SJSA1 (cell line): ENCODE measurements around the gene GYG1. TPM values are rescaled to one million over a fixed set of nuclear protein-coding genes. Genes with fewer than 3 reads are reported as not detected.

Experiments used
- DNase-seq, 2 experiments: peaks; one replicate each; pipeline ENCODE4 v3.0.0-alpha.2; 2015 to 2020; ENCODE audit warnings: low spot score in 2 of 2, low read depth in 1 of 2
- H3K27ac ChIP-seq: fragments of 250-450 bp; sonication (Bioruptor Pico); 2 replicates; pipeline ENCODE4 v1.5.1; 2020; ENCODE audit warnings: mild to moderate bottlenecking, moderate library complexity
- H3K27me3 ChIP-seq: fragments of 250-450 bp; sonication (Bioruptor Pico); replicated peaks from 2 replicates; pipeline ENCODE4 v1.5.1; 2020; ENCODE audit warnings: mild to moderate bottlenecking, moderate library complexity
- H3K36me3 ChIP-seq: fragments of 250-450 bp; sonication (Bioruptor Pico); 2 replicates; pipeline ENCODE4 v1.5.1; 2020; ENCODE audit warnings: mild to moderate bottlenecking
- H3K4me1 ChIP-seq: fragments of 250-450 bp; sonication (Bioruptor Pico); replicated peaks from 2 replicates; pipeline ENCODE4 v1.6.1; 2021; ENCODE audit warnings: mild to moderate bottlenecking
- H3K4me3 ChIP-seq: fragments of 250-450 bp; sonication (Bioruptor Pico); 2 replicates; pipeline ENCODE4 v1.5.1; 2020; ENCODE audit warnings: mild to moderate bottlenecking
- H3K9me3 ChIP-seq: fragments of 250-450 bp; sonication (Bioruptor Pico); replicated peaks from 2 replicates; pipeline ENCODE4 v1.5.1; 2020; ENCODE audit warnings: mild to moderate bottlenecking
- total RNA-seq: library from RNA; depleted of rRNA; stranded (reverse); fragments of >200 nt; shearing (Covaris generic); gene quantifications from 2 replicates; pipeline ENCODE4 v1.2.3, GENCODE V29; 2014

GYG1 gene
- total RNA-seq, 1 experiment from 2014 or later = 14.1 TPM

DNA sequence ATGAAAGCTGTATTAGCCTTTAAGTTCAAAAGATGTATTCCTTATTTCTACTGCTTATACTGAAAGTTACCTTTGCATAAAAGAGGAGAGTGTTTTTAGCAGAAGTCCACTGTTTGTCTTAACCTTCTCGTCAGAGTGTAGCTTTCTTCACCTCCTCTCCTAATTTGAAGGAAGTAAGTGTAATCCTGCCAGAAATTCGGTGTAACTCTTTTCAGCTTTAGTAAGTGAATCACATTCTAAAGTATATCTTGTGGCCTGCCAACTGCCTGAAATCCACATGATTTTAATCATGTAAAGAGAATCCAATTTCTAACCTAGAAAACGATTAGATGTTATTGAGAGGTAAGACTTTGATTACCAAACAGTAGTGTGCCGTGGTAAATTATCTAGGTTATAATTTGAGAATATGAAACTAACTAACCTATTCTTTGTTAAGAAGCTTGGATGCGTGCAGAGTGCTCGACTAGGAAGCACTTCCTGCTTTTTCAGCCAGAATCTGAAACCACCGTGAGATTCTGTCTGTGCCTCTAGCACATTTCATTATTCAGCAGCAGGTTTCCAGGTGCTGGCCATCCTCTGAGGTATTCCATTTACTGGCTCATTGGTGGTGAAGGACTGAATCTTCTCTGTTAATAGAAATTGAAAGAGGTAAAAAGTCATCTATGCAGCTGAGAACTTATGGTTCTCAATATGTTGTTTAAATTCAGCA, 7.5 kb downstream of the GYG1 start:
- DNase-seq = no peak
- Histone ChIP-seq H3K4me1 (no peaks in the 10 kb centered on the region), H3K36me3 (peaks cover 10% of the 10 kb centered on the region), H3K27ac (no peak overlapping the region), H3K27me3 (no peaks in the 10 kb centered on the region), H3K9me3 (no peaks in the 10 kb centered on the region), H3K4me3 (no peak overlapping the region)

DNA sequence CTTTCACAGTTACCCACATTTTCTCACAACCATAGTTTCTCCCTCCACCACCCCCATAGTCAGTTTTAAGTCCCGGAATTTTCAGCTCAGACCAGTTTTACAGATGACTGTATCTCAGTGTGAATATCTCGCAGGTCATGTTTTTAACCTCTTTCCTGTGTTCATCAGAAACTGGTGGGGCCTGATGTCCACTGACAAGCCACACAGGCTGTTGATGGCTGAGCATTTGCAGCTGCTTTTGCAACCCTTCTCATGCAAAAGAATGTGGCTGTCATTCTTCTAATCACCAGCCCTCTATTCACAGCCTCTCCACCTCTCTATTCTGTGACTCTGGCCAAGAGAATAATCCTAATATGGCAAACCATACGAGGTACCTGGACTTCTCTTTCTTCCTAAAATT, 8.5 kb downstream of the GYG1 start:
- DNase-seq = no peak
- H3K4me3 ChIP-seq = no peak overlapping the region
- no peak overlapping the region for H3K27ac ChIP-seq
- no peaks in the 10 kb centered on the region for H3K4me1 ChIP-seq
- no peaks in the 10 kb centered on the region for H3K9me3 ChIP-seq
- H3K27me3 ChIP-seq = no peaks in the 10 kb centered on the region
- H3K36me3 ChIP-seq = peaks cover 10% of the 10 kb centered on the region

DNA sequence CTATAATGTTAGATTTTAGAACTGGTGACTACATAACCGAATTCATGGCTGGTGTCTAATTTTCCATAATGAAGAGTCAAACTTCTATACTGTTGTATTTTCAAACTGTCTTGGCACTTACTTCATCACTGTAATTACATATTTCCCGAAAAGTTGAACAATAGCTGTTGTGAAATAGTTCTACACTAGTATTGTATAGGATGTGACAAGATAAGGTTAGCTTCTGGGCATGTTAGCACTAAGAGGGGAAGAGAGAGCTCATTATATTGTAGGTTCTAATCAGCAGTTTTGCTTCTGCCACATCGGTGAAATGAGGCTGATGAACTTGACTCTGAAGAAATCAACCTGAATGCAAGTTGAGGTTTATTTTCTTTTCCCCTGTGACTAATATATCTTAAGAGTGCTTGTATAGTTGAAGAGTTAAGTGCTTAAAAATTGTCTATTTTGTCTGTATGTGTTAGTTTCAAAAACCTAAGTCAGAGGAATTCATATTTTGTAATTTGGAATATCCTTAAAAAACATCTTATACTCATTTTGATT, 8.9 kb downstream of the GYG1 start:
- Histone ChIP-seq H3K4me3 (no peak overlapping the region), H3K27me3 (no peaks in the 10 kb centered on the region), H3K9me3 (no peaks in the 10 kb centered on the region), H3K27ac (no peak overlapping the region), H3K36me3 (peaks cover 7% of the 10 kb centered on the region), H3K4me1 (no peaks in the 10 kb centered on the region)
- DNase-seq = no peak

DNA sequence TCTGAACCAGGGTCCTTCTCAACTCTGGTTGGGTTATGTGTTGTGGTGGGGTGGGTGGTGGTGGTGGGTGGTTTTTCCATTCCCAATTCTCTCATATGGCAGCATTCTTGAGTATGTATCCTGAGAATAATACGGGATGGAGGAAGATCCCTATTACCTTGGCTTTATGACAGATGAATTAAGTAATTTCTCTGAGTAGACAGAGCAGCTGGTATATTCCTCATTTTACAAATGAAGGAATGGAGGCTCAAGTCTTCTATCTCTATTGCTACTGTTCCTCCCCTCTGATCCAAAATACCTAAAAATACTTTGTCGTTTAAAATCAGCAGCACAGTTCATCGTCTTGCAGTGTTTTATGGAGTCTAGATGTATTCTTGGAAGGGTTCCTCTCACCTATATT, 10.4 kb downstream of the GYG1 start:
- Histone ChIP-seq H3K9me3 (no peaks in the 10 kb centered on the region), H3K27ac (no peak overlapping the region), H3K4me3 (no peak overlapping the region), H3K4me1 (no peaks in the 10 kb centered on the region), H3K27me3 (no peaks in the 10 kb centered on the region), H3K36me3 (no peaks in the 10 kb centered on the region)
- no peak for DNase-seq

DNA sequence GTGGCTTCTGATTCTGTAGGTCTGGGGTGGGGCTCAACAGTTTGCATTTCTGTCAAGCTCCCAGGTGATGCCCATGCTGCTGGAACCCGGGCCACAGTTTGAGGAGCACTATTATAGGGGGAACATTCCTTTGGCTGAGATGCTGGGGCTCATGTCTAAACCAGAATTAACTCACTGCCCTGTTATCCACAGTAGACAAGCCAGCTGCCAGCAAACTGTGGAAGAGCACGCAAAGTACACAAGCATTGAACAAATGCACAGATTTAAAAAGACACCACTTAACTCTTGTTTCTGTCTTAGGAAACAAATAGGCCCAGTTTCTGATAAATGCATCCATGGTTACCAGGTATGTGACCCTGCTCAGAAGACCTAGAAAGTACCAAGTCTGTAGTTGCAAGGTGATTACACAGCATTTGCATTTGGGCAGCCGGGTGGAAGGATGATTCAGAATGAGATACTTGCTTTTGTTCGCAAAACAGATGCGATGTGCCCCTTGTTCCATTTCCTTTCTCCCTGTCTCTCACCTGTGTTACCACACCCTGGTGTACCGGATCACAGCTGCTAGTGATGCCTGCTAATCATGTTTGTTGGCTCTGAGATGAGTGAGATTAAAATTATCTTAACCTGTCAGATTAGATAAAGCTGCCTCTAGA, 12.4 kb downstream of the GYG1 start:
- Histone ChIP-seq H3K27ac (no peak overlapping the region), H3K4me1 (no peaks in the 10 kb centered on the region), H3K27me3 (no peaks in the 10 kb centered on the region), H3K36me3 (0 out of 2 replicates have a peak, but pooled peaks cover 6% of the 10 kb centered on the region), H3K9me3 (no peaks in the 10 kb centered on the region), H3K4me3 (no peak overlapping the region)
- no peak for DNase-seq

DNA sequence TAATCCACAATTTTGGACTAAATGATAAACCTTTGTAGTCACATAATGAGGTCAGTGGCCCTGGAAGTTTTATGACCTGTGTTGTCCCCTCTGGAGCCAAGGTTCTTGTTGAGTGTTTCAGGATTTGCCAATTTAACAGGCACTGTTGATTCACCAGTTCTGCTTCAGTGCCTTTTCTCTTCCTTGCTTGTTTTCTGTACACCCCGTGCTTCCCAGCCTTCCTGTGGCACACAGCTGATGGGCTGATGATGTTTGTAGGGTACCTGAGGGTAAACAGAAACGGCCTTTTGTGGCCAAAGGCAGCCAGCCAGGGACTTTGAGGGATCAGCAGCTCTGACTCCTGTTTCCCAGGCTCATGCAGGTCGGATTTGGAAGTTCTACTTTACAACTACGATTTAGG, 13.3 kb downstream of the GYG1 start:
- Histone ChIP-seq H3K36me3 (peaks cover 10% of the 10 kb centered on the region; the same call in 1 of the 2 replicates), H3K4me3 (no peak overlapping the region), H3K4me1 (no peaks in the 10 kb centered on the region), H3K27ac (no peak overlapping the region), H3K27me3 (no peaks in the 10 kb centered on the region), H3K9me3 (no peaks in the 10 kb centered on the region)
- DNase-seq = no peak

DNA sequence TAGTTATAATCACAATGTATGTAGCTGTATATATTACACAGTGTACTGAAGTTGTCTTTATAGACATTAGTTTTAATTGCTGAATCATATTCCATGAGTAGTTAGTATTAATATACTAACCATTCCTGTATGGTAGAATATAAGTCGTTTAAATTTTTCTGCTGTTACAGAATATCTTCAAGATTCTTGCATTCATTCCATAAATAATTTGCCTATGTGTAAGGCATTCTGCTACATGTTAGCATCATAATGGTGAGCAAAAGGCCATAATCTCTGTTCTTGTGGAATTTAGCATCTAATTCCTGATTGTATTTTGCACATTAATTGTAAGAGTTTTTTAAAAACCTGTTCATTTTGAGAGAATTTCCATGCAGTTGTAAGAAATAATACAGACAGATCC, 14.1 kb downstream of the GYG1 start:
- H3K27ac ChIP-seq = no peak overlapping the region

DNA sequence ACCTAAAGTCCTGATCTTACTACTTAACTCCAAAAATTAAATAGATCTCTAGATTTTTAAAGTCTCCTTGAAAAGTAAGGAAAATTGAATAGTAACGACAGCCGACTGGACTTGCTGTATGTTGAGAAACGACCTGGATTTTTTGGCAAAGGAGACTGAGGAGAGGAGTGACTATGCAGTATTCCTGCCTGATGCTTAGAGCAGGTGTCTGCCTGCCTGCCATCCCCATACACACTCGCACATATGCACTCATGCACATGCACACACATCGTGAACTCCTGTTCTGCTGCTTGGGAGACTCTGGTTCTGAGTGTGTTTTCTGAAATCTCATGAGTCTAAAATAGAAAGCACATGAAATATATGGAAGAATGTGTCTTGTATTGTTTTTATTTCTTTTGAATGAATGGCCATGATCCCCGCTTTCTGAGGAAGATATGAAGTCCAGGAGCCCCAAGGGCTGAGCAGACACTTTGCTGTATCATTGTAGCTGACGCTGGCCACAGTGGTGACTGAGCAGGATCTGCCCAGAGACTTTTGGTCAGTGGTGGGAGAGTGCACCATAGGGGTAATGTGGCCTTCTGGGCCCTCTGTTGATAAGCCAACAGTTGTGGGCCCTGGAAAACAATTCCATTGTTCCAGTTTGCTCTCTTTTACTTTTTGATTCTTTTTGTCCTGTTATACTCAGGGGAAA, 16.4 kb downstream of the GYG1 start:
- no peak overlapping the region for H3K4me3 ChIP-seq
- peaks cover 21% of the 10 kb centered on the region for H3K36me3 ChIP-seq
- no peak for DNase-seq
- no peaks in the 10 kb centered on the region for H3K4me1 ChIP-seq
- no peaks in the 10 kb centered on the region for H3K27me3 ChIP-seq
- no peak overlapping the region for H3K27ac ChIP-seq
- H3K9me3 ChIP-seq = no peaks in the 10 kb centered on the region

More for the DNA sequence above, 14.1 kb downstream of the GYG1 start:
- Histone ChIP-seq H3K36me3 (peaks cover 13% of the 10 kb centered on the region), H3K9me3 (no peaks in the 10 kb centered on the region), H3K4me1 (no peaks in the 10 kb centered on the region), H3K27me3 (no peaks in the 10 kb centered on the region), H3K4me3 (no peak overlapping the region)
- DNase-seq = no peak

DNA sequence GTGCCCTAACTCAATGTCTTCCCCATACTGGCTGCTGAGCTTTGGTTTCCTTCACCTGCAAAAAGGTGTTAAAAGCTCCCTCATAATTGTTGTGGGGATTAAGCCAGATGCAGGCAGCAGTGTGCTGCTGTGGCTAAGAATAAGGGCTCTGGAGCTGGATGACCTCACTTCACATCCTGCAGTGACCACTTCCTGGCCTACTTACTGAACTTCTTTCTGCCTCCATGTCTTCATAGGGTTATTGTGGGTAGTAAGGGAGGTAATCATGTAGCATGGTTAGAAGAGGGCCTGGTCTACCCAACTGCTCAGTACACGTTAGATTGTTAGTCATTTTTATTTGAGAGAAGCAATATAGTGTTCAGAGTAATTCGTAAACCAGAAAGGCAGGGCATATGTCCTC, 18.4 kb downstream of the GYG1 start:
- H3K27ac ChIP-seq = no peak overlapping the region
- H3K36me3 ChIP-seq = peaks cover 27% of the 10 kb centered on the region
- H3K4me3 ChIP-seq = no peak overlapping the region
- no peak for DNase-seq
- no peaks in the 10 kb centered on the region for H3K27me3 ChIP-seq
- H3K4me1 ChIP-seq = no peaks in the 10 kb centered on the region
- H3K9me3 ChIP-seq = no peaks in the 10 kb centered on the region

DNA sequence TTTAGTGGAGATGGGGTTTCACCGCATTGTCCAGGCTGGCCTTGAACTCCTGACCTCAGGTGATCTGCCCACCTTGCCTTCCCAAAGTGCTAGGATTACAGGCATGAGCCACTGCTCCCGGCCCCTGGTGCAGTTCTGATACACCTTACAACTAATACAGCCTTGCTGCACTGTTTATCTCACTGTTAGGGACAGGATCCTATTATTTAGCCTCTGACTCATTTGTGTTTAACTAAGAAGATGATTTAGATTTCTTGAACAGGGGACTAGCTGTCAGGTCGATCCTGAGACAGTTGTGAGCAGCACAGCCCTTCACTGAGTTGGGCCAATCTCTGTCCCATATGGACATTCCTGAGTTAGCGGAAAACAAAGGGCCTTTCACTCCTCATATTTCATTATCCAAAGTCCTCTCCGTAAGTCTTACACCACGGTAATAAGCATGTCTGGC, 19.2 kb downstream of the GYG1 start:
- Histone ChIP-seq H3K27ac (no peak overlapping the region), H3K9me3 (no peaks in the 10 kb centered on the region), H3K27me3 (no peaks in the 10 kb centered on the region), H3K36me3 (peaks cover 27% of the 10 kb centered on the region), H3K4me1 (no peaks in the 10 kb centered on the region), H3K4me3 (no peak overlapping the region)
- DNase-seq = no peak

DNA sequence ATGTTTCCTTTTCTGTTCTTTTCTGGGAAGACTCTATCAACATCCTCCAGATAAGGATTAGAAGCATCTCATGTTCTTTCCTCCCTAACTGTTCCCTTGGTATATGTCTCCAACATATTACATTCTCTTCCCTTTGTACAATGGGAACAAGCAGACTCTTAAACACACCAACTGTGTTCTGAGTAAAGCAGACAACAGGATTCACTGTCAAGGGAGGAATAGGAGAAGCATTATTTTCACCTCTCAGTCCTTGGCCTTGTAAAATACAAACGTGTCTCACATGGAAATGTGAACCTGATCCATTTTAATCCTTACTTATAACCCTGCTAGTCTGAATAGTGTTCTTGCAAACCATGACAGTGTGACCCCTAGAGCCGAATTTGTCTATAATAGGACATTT, 19.6 kb downstream of the GYG1 start:
- no peaks in the 10 kb centered on the region for H3K27me3 ChIP-seq
- H3K4me1 ChIP-seq = no peaks in the 10 kb centered on the region
- no peak overlapping the region for H3K27ac ChIP-seq
- no peak for DNase-seq
- no peaks in the 10 kb centered on the region for H3K9me3 ChIP-seq
- H3K36me3 ChIP-seq = peaks cover 27% of the 10 kb centered on the region
- no peak overlapping the region for H3K4me3 ChIP-seq

DNA sequence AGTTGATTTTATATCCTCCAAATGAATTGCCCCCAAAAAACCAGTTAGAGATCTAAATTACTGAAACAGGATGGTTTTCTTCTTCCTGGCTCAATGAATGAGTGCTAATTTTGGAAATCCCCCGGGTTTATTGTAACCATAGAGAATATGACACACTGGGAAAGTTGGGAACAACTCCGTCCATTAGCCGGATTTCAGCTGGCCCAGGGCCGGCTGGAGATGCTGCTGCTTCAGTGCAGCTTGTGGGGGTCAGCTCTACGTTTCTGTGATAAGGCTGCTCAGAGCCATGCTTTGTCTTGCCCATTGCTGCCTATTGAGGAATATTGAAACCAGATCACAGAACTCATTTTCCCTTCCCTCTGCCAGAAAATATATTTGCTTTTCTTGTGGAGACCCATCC, 20.3 kb downstream of the GYG1 start:
- peaks cover 5% of the 10 kb centered on the region for H3K4me1 ChIP-seq
- peaks cover 27% of the 10 kb centered on the region for H3K36me3 ChIP-seq
- DNase-seq = no peak
- H3K4me3 ChIP-seq = no peak overlapping the region
- no peak overlapping the region for H3K27ac ChIP-seq
- H3K27me3 ChIP-seq = no peaks in the 10 kb centered on the region
- no peaks in the 10 kb centered on the region for H3K9me3 ChIP-seq

DNA sequence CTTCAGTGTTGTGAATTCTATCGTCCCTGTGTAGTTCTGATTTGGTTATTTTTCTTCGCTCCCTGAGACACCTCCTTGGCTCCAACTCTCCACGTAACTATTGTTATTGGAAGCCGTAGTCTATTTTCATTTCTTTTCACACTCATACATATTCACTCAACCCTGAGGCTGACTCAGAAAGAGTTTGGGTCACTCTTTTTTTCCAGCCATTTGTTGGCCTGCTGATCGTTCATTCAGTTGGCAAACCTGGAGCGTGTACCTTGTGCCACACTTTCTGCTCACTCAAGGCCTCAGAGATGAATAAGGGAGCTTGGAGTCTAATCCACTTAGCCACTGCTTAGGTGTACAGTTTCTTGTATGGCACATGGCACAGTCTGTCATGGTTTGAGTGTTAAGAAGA, 22.4 kb downstream of the GYG1 start:
- no peak overlapping the region for H3K27ac ChIP-seq
- H3K27me3 ChIP-seq = no peaks in the 10 kb centered on the region
- H3K4me1 ChIP-seq = peaks cover 13% of the 10 kb centered on the region
- DNase-seq = no peak
- no peak overlapping the region for H3K4me3 ChIP-seq
- H3K9me3 ChIP-seq = no peaks in the 10 kb centered on the region
- peaks cover 21% of the 10 kb centered on the region for H3K36me3 ChIP-seq

DNA sequence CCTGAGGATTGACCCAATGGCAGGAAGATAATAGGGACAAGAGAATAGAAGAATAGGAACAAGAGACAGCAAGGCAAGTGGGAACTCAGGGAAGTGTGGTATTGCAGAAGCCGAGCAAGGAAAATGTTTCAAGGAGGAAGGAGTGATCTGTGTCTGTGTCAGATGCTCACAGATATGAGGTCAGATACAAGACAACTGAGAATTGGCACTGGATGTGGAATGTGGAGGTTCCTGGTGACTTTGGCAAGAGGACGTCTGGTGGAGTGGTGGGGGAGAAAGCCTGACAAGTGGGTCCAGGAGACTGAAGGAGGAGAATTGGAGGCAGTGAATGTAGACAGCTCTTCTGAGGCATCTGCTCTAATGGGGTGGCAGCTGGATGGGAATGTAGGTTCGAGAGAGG, 24.1 kb downstream of the GYG1 start:
- Histone ChIP-seq H3K36me3 (peaks cover 14% of the 10 kb centered on the region), H3K9me3 (no peaks in the 10 kb centered on the region), H3K4me3 (no peak overlapping the region), H3K4me1 (peaks cover 13% of the 10 kb centered on the region), H3K27me3 (no peaks in the 10 kb centered on the region), H3K27ac (no peak overlapping the region)
- no peak for DNase-seq
